ENCODE results near the gene FHL3. TPM values are rescaled to one million over a fixed set of nuclear protein-coding genes. Genes with fewer than 3 reads are reported as not detected.

Gene FHL3
- total and polyA plus RNA-seq, 8 donors: 0.58 to 30.4 (median 19.9) TPM

- Histone ChIP-seq H3K27me3 (no peaks in the 10 kb centered on the region), H3K9me3 (no peaks in the 10 kb centered on the region), H3K36me3 (peaks cover 0 to 15% (median 13%) of the 10 kb centered on the region in 4 donors), H3K27ac (no peak overlapping the region), H3K4me3 (no peak overlapping the region), H3K4me1 (peaks cover 9 to 35% (median 25%) of the 10 kb centered on the region in 4 donors)
- DNase-seq: no peak
- intact Hi-C loops (cut with DNase I; ENCODE audit: low total_unique reads): no loop called here
- TF ChIP-seq POLR2A (IDR thresholded peaks at IDR 0.05) (no peak), POLR2AphosphoS5 (IDR thresholded peaks at IDR 0.05) (no peak), CTCF (IDR thresholded peaks at IDR 0.05) (no peak), EP300 (IDR thresholded peaks at IDR 0.05) (no peak)
These were observed 56.5 kb downstream of the FHL3 start for GRCh38 chr1:37948841-37949240.

- no peak for DNase-seq
- no peak overlapping the region for H3K4me3 ChIP-seq
- H3K27ac ChIP-seq: no peak overlapping the region
- WGBS, 5 donors: 46 to 59% (median 46%) methylated on average over 2 of the region's 2 CpGs
- TF ChIP-seq EP300 (IDR thresholded peaks at IDR 0.05) (no peak), POLR2AphosphoS5 (IDR thresholded peaks at IDR 0.05) (no peak), CTCF (IDR thresholded peaks at IDR 0.05) (no peak), POLR2A (IDR thresholded peaks at IDR 0.05) (no peak)
- H3K4me1 ChIP-seq: peaks cover 9 to 35% (median 25%) of the 10 kb centered on the region in 4 donors
- intact Hi-C loops (cut with DNase I; ENCODE audit: low total_unique reads): no loop called here
- H3K27me3 ChIP-seq: no peaks in the 10 kb centered on the region
- H3K36me3 ChIP-seq: peaks cover 6 to 22% (median 20%) of the 10 kb centered on the region in 4 donors
- no peaks in the 10 kb centered on the region for H3K9me3 ChIP-seq
These were observed 57.1 kb downstream of the FHL3 start for GRCh38 chr1:37948166-37948565.

DNA sequence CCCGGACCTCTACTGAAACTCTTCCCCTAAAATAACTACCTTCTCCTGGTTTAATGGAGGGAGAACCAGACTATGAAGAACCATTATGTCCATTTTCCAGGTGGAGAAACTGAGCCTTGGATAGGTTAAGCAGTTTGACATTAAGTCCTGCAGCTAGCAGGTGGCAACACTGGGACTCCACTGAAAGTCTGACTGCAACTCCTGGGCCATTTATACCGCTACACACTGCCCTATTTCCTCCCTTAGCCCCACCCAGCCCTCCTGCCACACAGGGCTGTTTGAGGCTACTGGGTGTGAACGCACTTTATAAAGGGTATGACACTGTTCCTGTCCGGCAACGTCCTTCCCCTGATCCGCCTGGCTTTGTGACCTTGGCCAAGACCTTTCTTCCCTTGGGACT, 58.0 kb downstream of the FHL3 start:
- DNase-seq: no peak

More for the DNA sequence above, 58.0 kb downstream of the FHL3 start:
- H3K27ac ChIP-seq: peak overlapping the region in 3 of 5 donors; percentile 91 to 95 (median 91)
- intact Hi-C loops (cut with DNase I; ENCODE audit: low total_unique reads): no loop called here
- peaks cover 9 to 35% (median 25%) of the 10 kb centered on the region in 4 donors for H3K4me1 ChIP-seq
- H3K27me3 ChIP-seq: no peaks in the 10 kb centered on the region
- H3K36me3 ChIP-seq: peaks cover 6 to 30% (median 28%) of the 10 kb centered on the region in 4 donors
- peak overlapping the region; percentile 77 to 89 (median 84) for H3K4me3 ChIP-seq
- WGBS, 5 donors: 41 to 58% (median 51%) methylated on average over 6 of the region's 6 CpGs
- no peaks in the 10 kb centered on the region for H3K9me3 ChIP-seq
- no peak for TF ChIP-seq POLR2AphosphoS5 (IDR thresholded peaks at IDR 0.05)
- no peak for TF ChIP-seq CTCF (IDR thresholded peaks at IDR 0.05)

Small RNA genes lying within 50 kb of the gene (small RNA-seq; reads per million reads assigned to genes)
- 0 reads per million in 4 donors for gene RF00017
- 0 to 0.07 (median 0) reads per million in 4 donors for gene RNU6-510P

Other genes starting within 250 kb of the FHL3 start
- gene EPHA10, start 240.4 kb downstream of the FHL3 start, total RNA-seq: 100 to 1,000 TPM in 1 of 5 donors, 1 to 10 TPM in 3, not detected in 1; 1.2 to 212 (median 2.3) TPM
- gene EPHA10, start 240.4 kb downstream of the FHL3 start, polyA plus RNA-seq: 1 to 10 TPM in 1 of 3 donors, under 1 TPM in 2; 0.18 to 2.1 (median 0.31) TPM
- 1 to 10 TPM in 4 of 5 donors, not detected in 1; 1.8 to 5.8 (median 3.8) TPM for gene MANEAL, start 211.7 kb downstream of the FHL3 start, total RNA-seq
- gene MANEAL, start 211.7 kb downstream of the FHL3 start, polyA plus RNA-seq: 1 to 10 TPM; 1.4 to 3.6 (median 2.2) TPM
- 100 to 1,000 TPM in 2 of 5 donors, 10 to 100 TPM in 2, 1 to 10 TPM in 1; 7.9 to 193 (median 46.7) TPM for gene C1orf122, start 197.7 kb downstream of the FHL3 start, total RNA-seq
- gene C1orf122, start 197.7 kb downstream of the FHL3 start, polyA plus RNA-seq: 10 to 100 TPM; 43.4 to 59.0 (median 59.0) TPM
- 10 to 100 TPM in 3 of 5 donors, 1 to 10 TPM in 1, not detected in 1; 1.3 to 30.3 (median 15.5) TPM for gene YRDC, start 197.3 kb downstream of the FHL3 start, total RNA-seq
- gene YRDC, start 197.3 kb downstream of the FHL3 start, polyA plus RNA-seq: 10 to 100 TPM in 2 of 3 donors, 1 to 10 TPM in 1; 9.9 to 13.1 (median 10.4) TPM
- 1 to 10 TPM; 1.2 to 5.4 (median 4.5) TPM for gene MTF1, start 145.9 kb downstream of the FHL3 start, total RNA-seq
- 1 to 10 TPM; 1.5 to 3.1 (median 2.4) TPM for gene MTF1, start 145.9 kb downstream of the FHL3 start, polyA plus RNA-seq
- 10 to 100 TPM in 3 of 5 donors, 1 to 10 TPM in 2; 8.4 to 56.7 (median 12.2) TPM for gene INPP5B, start 58.5 kb downstream of the FHL3 start, total RNA-seq
- gene INPP5B, start 58.5 kb downstream of the FHL3 start, polyA plus RNA-seq: 10 to 100 TPM in 1 of 3 donors, 1 to 10 TPM in 2; 7.2 to 10.1 (median 7.3) TPM
- 100 to 1,000 TPM in 1 of 5 donors, 10 to 100 TPM in 3, 1 to 10 TPM in 1; 8.2 to 102 (median 72.3) TPM for gene SF3A3, start 15.5 kb downstream of the FHL3 start, total RNA-seq
- gene SF3A3, start 15.5 kb downstream of the FHL3 start, polyA plus RNA-seq: 10 to 100 TPM; 17.1 to 19.9 (median 18.6) TPM
- 10 to 100 TPM in 3 of 5 donors, 1 to 10 TPM in 2; 1.4 to 43.7 (median 10.3) TPM for gene UTP11, start 7.2 kb upstream of the FHL3 start, total RNA-seq
- gene UTP11, start 7.2 kb upstream of the FHL3 start, polyA plus RNA-seq: 10 to 100 TPM; 22.1 to 24.5 (median 23.1) TPM
- gene POU3F1, start 41.3 kb upstream of the FHL3 start, total RNA-seq: not detected
- under 1 TPM in 1 of 3 donors, not detected in 2; 0.20 TPM for gene POU3F1, start 41.3 kb upstream of the FHL3 start, polyA plus RNA-seq

All from stomach (tissue), 9 donors.